COR-L47 (cell line): ENCODE results near the gene WDR47.

Experiments
- DNase-seq: peaks from one replicate; lab custom pipeline; 2025; lab: John Stamatoyannopoulos, UW

WDR47 gene

GRCh38 chr1:109041621-109042468 lies at the start of gene WDR47:
Gene WDR47 (minus strand): TSS chr1:109042102. CDS start chr1:109023512, 18,590 bp downstream.
- DNase-seq = peak; percentile 94

GRCh38 chr1:109091078-109091838 lies 49.4 kb upstream of the WDR47 start:
- DNase-seq = no peak

GRCh38 chr1:109090196-109091077 lies 48.5 kb upstream of the WDR47 start, which contains the start of gene TMEM167B:
Gene TMEM167B (plus strand): TSS chr1:109090764. CDS start chr1:109090873, 109 bp downstream.
- peak; percentile 87 for DNase-seq

GRCh38 chr1:109089242-109090015 lies 47.5 kb upstream of the WDR47 start:
- peak; percentile 80 for DNase-seq

- no peak for DNase-seq
Measured at GRCh38 chr1:109084563-109085517, 42.9 kb upstream of the WDR47 start.

- DNase-seq = no peak
Measured at GRCh38 chr1:109083923-109084322, 42.0 kb upstream of the WDR47 start.

- no peak for DNase-seq
Measured at GRCh38 chr1:109083501-109083900, 41.6 kb upstream of the WDR47 start.

GRCh38 chr1:109080441-109081082 lies 38.7 kb upstream of the WDR47 start:
- DNase-seq = no peak

GRCh38 chr1:109079240-109079622 lies 37.3 kb upstream of the WDR47 start:
- no peak for DNase-seq

- no peak for DNase-seq
Measured at GRCh38 chr1:109078317-109078716, 36.4 kb upstream of the WDR47 start.

GRCh38 chr1:109075531-109076490 lies 33.9 kb upstream of the WDR47 start, which contains the start of gene TAF13:
Gene TAF13 (minus strand): TSS chr1:109076003. CDS start chr1:109075947, 56 bp downstream.
- DNase-seq = peak; percentile 92

GRCh38 chr1:109069294-109069693 lies 27.4 kb upstream of the WDR47 start:
- no peak for DNase-seq

GRCh38 chr1:109067883-109068282 lies 26.0 kb upstream of the WDR47 start:
- DNase-seq = no peak

- no peak for DNase-seq
Measured at GRCh38 chr1:109065137-109065536, 23.2 kb upstream of the WDR47 start.

GRCh38 chr1:109061183-109061582 lies 19.3 kb upstream of the WDR47 start:
- no peak for DNase-seq

- no peak for DNase-seq
Measured at GRCh38 chr1:109060707-109061106, 18.8 kb upstream of the WDR47 start.

- no peak for DNase-seq
Measured at GRCh38 chr1:109059026-109059425, 17.1 kb upstream of the WDR47 start.

GRCh38 chr1:109056064-109056463 lies 14.2 kb upstream of the WDR47 start:
- no peak for DNase-seq
